HG03439 (cell line): ENCODE results near the gene POLR1G.

Experiments
- ATAC-seq: cut with Tn5 transposase; IDR thresholded peaks from one replicate; pipeline ENCODE4 v1.9.1; 2021; ENCODE audit warnings: mild to moderate bottlenecking, moderate library complexity; ENCODE audit not compliant: unreplicated experiment

POLR1G gene

DNA sequence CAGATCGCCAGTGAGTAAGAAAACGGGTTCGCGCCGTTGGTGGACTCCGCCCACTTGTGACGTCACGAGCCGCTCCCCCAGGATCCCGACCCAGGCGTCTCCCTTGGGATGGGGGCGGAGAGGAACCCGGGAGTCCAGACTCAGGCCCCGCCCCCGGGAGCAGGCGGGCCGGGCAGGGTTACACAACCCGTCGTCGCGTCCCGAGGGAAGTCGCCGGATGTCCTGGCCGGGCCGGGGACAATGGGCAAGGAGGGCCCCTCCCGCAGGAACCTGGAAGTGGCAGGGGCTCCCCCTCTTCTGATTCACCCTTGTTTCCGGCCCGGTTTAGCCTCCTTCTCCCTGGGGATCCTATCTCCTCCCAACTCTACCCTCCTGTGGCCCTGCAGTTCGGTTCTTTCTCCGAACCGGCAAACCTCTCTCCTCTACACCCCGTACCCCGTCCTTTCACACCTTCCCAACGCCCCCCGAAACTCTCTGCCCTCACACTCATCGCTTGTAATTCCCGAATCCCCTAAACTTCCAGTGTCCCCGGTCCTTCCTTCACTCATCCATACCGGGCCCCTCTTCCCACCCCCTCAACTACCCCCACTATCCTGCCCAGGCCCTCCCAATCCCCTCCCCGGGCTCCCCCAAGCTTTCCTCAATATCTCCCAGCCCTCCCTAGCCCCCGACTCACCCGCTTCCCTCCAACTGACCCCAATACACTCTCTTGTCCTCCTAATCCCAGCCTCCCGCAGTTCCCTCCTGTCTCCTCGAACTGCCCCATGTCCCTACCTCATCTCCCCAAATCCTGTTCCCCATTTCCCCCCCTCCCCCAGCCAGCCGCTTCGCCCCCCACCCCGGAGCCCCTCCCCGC lies 37.2 kb downstream of the POLR1G start:
- ATAC-seq: no peak

- peak; percentile 39 for ATAC-seq
Measured at GRCh38 chr19:45444318-45445041, 38.0 kb downstream of the POLR1G start.

- ATAC-seq: no peak
Measured at GRCh38 chr19:45445139-45445538, 38.7 kb downstream of the POLR1G start.

DNA sequence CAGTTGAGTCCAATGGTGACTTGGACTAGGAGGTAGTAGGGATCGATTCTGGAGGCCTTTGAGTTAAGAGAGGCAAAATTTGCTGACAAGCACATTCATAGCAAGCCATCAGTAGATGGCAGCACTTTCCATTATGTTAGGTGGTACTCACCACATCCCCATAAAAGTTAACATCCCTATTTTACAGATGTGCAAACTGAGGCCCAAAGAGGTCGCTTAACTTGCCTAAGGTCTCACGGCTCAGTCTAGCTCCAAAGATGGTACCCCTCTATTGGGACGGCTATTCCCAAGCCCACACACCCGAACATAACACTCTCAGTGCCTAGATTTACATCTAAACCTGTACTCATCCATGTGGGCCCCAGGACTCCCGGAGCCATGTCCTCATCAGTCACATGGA lies 39.9 kb downstream of the POLR1G start:
- ATAC-seq: no peak

DNA sequence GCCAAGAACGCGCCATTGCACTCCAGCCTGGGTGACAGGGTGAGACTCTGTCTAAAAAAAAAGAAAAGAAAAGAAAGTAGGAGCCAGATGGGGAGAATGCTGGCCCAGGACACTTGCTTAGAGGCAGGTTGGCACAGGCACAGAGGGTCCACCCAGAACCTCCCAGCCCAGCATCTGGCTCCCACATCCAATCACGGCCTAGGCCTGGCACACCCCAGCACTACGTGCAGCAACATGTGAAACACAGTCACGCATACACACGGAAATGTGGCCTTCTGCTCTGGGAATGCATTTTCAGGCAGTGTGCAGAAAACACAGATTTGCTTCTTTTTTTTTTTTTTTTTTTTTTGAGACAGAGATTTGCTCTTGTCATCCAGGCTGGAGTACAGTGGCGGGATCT lies 40.5 kb downstream of the POLR1G start:
- no peak for ATAC-seq

- no peak for ATAC-seq
Measured at GRCh38 chr19:45448425-45448756, 41.9 kb downstream of the POLR1G start.

DNA sequence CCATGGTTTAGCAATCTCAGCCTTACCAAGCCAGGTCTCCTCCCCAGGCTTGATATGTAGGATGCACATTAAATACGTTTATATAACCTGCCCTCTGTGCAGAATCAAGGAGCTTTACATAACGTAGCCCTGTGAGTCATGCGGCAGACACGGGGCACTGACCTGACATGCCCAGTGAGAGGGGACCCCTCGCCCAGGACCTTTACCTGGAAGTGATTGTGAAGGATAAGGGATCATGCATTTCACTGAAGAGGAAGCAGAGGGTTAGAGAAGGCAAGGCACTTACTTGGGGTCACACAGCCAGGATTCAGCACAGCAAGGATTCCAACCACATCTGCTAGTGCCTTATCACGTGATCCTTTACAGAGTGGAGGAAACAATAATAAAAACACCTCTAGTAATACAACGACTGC lies 42.4 kb downstream of the POLR1G start:
- ATAC-seq: no peak

DNA sequence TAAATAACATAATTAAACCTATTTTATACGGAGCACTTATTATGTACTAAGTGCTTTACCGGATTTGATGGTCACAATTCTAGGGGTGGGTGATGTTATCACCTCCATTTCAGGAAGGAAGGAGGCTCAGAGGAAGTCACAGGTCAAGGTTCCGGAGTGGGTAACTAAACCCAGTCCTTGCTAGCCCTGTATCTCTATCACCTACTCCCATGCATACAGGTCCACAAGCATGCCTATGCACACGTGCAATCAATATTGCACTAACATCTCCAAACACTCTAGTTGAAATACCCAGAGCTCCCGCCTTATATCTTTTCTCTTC lies 43.5 kb downstream of the POLR1G start:
- ATAC-seq: peak; percentile 10

DNA sequence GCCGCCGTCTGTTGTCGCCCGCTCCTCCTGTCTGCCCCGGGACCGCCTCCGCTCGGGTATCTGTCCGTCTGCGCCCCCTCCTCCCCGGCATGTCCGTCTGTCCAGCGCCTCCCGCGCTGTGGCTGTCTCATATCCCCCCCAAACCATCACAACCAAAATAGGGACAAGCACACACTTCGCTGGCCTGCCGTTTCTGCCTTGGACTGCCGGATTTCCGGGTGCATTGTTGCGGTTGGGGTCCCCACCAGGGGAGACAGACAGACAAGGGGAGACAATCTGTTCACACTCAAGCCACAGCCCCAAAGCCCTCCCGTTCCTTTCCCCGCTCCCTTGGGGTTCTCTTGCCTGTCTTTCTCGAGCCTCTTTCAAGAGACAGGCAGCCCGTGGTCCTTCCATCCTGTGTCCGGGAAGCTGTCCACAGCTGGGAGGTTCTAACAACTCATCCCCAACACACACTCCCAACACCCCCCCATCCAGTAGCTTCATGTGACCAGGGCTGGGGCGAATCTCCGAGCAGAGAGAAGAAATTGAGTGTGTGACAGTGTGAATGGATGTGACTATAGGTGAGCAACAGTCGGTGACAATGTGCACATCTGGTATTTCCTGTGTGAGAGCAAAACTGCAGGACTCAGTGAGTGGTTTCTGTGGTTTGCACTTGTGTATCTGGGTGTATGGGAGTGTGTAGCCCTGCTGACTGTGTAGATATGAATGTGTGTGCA lies 44.8 kb downstream of the POLR1G start:
- no peak for ATAC-seq

- ATAC-seq: no peak
Measured at GRCh38 chr19:45451850-45452387, 45.5 kb downstream of the POLR1G start.

GRCh38 chr19:45455707-45456499 lies 49.5 kb downstream of the POLR1G start:
- no peak for ATAC-seq

- ATAC-seq: no peak
Measured at GRCh38 chr19:45456500-45456815, 50.0 kb downstream of the POLR1G start.

DNA sequence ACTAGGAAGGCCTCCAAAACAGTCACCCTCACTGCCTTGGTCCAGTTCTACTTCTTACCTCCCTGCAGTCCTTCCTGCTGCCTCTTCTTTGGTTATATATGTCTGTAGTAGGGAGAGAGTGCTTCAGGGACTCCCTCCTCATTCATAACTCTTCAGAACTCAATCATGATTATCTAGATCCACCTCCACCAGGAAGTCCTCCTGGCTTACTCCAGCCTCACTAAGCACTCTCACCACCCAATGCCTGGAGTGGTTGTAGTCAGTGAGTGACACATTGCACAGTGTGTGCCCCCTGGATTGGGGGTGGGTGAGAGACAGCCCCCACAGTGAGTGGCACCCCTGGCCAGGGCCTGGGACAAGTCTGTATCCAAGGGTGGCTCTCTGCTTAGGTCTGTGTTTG lies 51.3 kb downstream of the POLR1G start:
- ATAC-seq: no peak
